PC-3 (cell line): Measurements from ENCODE around the gene JARID2. TPM values are rescaled to one million over a fixed set of nuclear protein-coding genes. Genes with fewer than 3 reads are reported as not detected.
A peak's percentile ranks its signal among the peaks of the same experiment; 100 is the strongest.

Experiments used
- ATAC-seq: fragments of 200-7000 bp; cut with Tn5 transposase; 2 replicates; pipeline ENCODE4 v1.9.1; 2020; ENCODE audit warnings: mild to moderate bottlenecking, moderate library complexity
- BruUV-seq: library from RNA; stranded (reverse); fragments of 400-500 nt; replicated peaks from 2 replicates; lab custom pipeline; 2021; lab: Mats Ljungman, UMichigan
- CTCF ChIA-PET: fragments of 300-600 bp; sonication (Branson Sonifier 250); formaldehyde crosslinking; loops from one replicate; lab custom pipeline; 2022; ENCODE audit warnings: antibody characterized with exemption; lab: Charles Lee
- POLR2A ChIA-PET: fragments of 300-600 bp; sonication (Branson Sonifier 250); formaldehyde crosslinking; loops from one replicate; lab custom pipeline; 2022; ENCODE audit warnings: antibody characterized with exemption; ENCODE audit not compliant: unreplicated experiment; lab: Charles Lee
- DNase-seq: peaks from one replicate; pipeline ENCODE4 v3.0.0-alpha.2; 2015
- H2AFZ ChIP-seq: fragments of 300-600 bp; sonication (generic); 2 replicates; pipeline ENCODE4 v1.6.0; 2016; ENCODE audit warnings: antibody characterized with exemption, low read length
- H3F3A ChIP-seq: fragments of 300-600 bp; sonication (generic); one replicate; pipeline ENCODE4 v1.6.0; 2017; ENCODE audit warnings: antibody characterized with exemption, low read length, control low read depth, mild to moderate bottlenecking; ENCODE audit not compliant: unreplicated experiment
- H3K27ac ChIP-seq: fragments of 300-600 bp; sonication (generic); 2 replicates; pipeline ENCODE4 v1.5.1; 2016; ENCODE audit warnings: mild to moderate bottlenecking, low read length
- H3K27me3 ChIP-seq: fragments of 300-600 bp; sonication (generic); 2 replicates; pipeline ENCODE4 v1.6.1; 2016; ENCODE audit warnings: low read length, mixed read lengths
- H3K36me3 ChIP-seq: fragments of 300-600 bp; sonication (generic); 2 replicates; pipeline ENCODE4 v1.6.1; 2016; ENCODE audit warnings: low read depth, mixed run types, low read length, mixed read lengths
- H3K4me1 ChIP-seq: fragments of 300-600 bp; sonication (generic); 2 replicates; pipeline ENCODE4 v1.5.1; 2016; ENCODE audit warnings: low read length; ENCODE audit not compliant: insufficient read depth
- H3K4me2 ChIP-seq: fragments of 300-600 bp; sonication (generic); 2 replicates; pipeline ENCODE4 v1.6.0; 2016; ENCODE audit warnings: low read length
- H3K4me3 ChIP-seq: fragments of 300-600 bp; sonication (generic); 2 replicates; pipeline ENCODE4 v1.5.1; 2016; ENCODE audit warnings: mild to moderate bottlenecking, low read length, mixed read lengths
- H3K79me2 ChIP-seq: fragments of 300-600 bp; sonication (generic); 2 replicates; pipeline ENCODE4 v1.6.1; 2017; ENCODE audit warnings: low read length, mixed read lengths
- H3K9ac ChIP-seq: fragments of 300-600 bp; sonication (generic); 2 replicates; pipeline ENCODE4 v1.6.0; 2016; ENCODE audit warnings: mild to moderate bottlenecking, low read length
- H3K9me2 ChIP-seq: fragments of 300-600 bp; sonication (generic); replicated peaks from 2 replicates; pipeline ENCODE4 v1.6.1; 2016; ENCODE audit warnings: mixed run types, low read length, mixed read lengths
- H3K9me3 ChIP-seq: fragments of 300-600 bp; sonication (generic); 2 replicates; pipeline ENCODE4 v1.6.1; 2016; ENCODE audit warnings: low read length, mixed read lengths
- H4K20me1 ChIP-seq: fragments of 300-600 bp; sonication (generic); 2 replicates; pipeline ENCODE4 v1.6.1; 2016; ENCODE audit warnings: low read length, mixed read lengths
- CTCF ChIP-seq: fragments of 300-600 bp; sonication (generic); conservative IDR thresholded peaks from 2 replicates; pipeline ENCODE4 v1.5.1; 2017; ENCODE audit warnings: antibody characterized with exemption, low read depth, mild to moderate bottlenecking, low read length
- EZH2 ChIP-seq: fragments of 300-600 bp; sonication (generic); IDR thresholded peaks from one replicate; pipeline ENCODE4 v1.6.1; 2017; ENCODE audit warnings: antibody characterized with exemption, mild to moderate bottlenecking, low read length; ENCODE audit not compliant: unreplicated experiment
- EZH2phosphoT487 ChIP-seq: fragments of 300-600 bp; sonication (generic); IDR thresholded peaks from 2 replicates; pipeline ENCODE4 v1.6.1; 2018; ENCODE audit warnings: mild to moderate bottlenecking, antibody characterized with exemption, low read length, borderline replicate concordance
- intact Hi-C: fragments of 100-400 bp; cut with micrococcal nuclease; formaldehyde crosslinking; loops from 2 replicates; pipeline ENCODE4 v1.9.0; 2023
- total RNA-seq: library from RNA; depleted of rRNA; stranded (reverse); fragments of >200 nt; gene quantifications from 2 replicates; pipeline ENCODE4 v1.2.3, GENCODE V29; 2014

The JARID2 gene
- total RNA-seq, 1 experiment from 2014 or later: 11.0 TPM

GRCh38 chr6:15350386-15351083, 104.7 kb downstream of the JARID2 start:
- H3K79me2 ChIP-seq: peaks cover 92% of the 10 kb centered on the region
- BruUV-seq: no TSS peak
- no peaks in the 10 kb centered on the region for H3K27me3 ChIP-seq
- TF ChIP-seq CTCF (no peak), EZH2phosphoT487 (no peak), EZH2 (no peak)
- H3K36me3 ChIP-seq: no peaks in the 10 kb centered on the region
- DNase-seq: peak; percentile 48
- no peaks in the 10 kb centered on the region for H3K9me3 ChIP-seq
- peaks cover 33% of the 10 kb centered on the region; the same call in 1 of the 2 replicates for H4K20me1 ChIP-seq
- no peak overlapping the region for H2AFZ ChIP-seq
- no peaks in the 10 kb centered on the region for H3F3A ChIP-seq
- H3K27ac ChIP-seq: peak overlapping the region; percentile 35; the same call in 1 of the 2 replicates
- ATAC-seq: peak; percentile 63
- ChIA-PET POLR2A (no interaction called here), CTCF (no interaction called here)
- no peak overlapping the region for H3K9ac ChIP-seq
- intact Hi-C loops: loop anchor here (2.0 to 5.0 kb wide), 2 partner anchors 38 to 106 kb away; no protein-coding TSS in a partner anchor
- H3K4me3 ChIP-seq: no peak overlapping the region
- no peaks in the 10 kb centered on the region for H3K9me2 ChIP-seq
- H3K4me2 ChIP-seq: 0 out of 2 replicates have a peak overlapping the region, but pooled peaks have one; percentile 7
- H3K4me1 ChIP-seq: peaks cover 33% of the 10 kb centered on the region

GRCh38 chr6:15351631-15352030, 105.8 kb downstream of the JARID2 start:
- ChIA-PET POLR2A (interaction anchor here (0.6 kb wide), 1 partner anchor 961 kb away, joined by 3 read pairs; no protein-coding TSS in a partner anchor), CTCF (interaction anchor here (0.5 kb wide), 1 partner anchor 1222 kb away, joined by 4 read pairs; no protein-coding TSS in a partner anchor)
- Histone ChIP-seq H3K4me1 (peaks cover 33% of the 10 kb centered on the region), H3K79me2 (peaks cover 90% of the 10 kb centered on the region), H3K4me3 (no peak overlapping the region), H2AFZ (no peak overlapping the region), H3K9ac (no peak overlapping the region), H3K4me2 (0 out of 2 replicates have a peak overlapping the region, but pooled peaks have one; percentile 20), H3F3A (no peaks in the 10 kb centered on the region), H3K36me3 (no peaks in the 10 kb centered on the region), H3K27me3 (no peaks in the 10 kb centered on the region), H3K27ac (peak overlapping the region; percentile 22; the same call in 1 of the 2 replicates), H4K20me1 (peaks cover 24% of the 10 kb centered on the region; the same call in 1 of the 2 replicates), H3K9me2 (no peaks in the 10 kb centered on the region), H3K9me3 (no peaks in the 10 kb centered on the region)
- intact Hi-C loops: loop anchor here (2.0 to 5.0 kb wide), 2 partner anchors 39 to 107 kb away; no protein-coding TSS in a partner anchor
- TF ChIP-seq EZH2 (no peak), EZH2phosphoT487 (no peak), CTCF (no peak)
- DNase-seq (peak; percentile 79), ATAC-seq (peak; percentile 96)
- BruUV-seq: no TSS peak
